Activated T-cell treated with anti-CD3 and anti-CD28 coated beads, Interleukin-2, amount 50 U/mL, for 4 hours (primary cell): ENCODE results near the gene OR8B8. TPM values are rescaled to one million over a fixed set of nuclear protein-coding genes. Genes with fewer than 3 reads are reported as not detected.
"Not testable (repeated sequence)": the region's sequence is repeated elsewhere in the genome, so short reads cannot be mapped to it uniquely, and the experiment has no call there.

Source experiments
- ATAC-seq, 2 donors: fragments of 200-7000 bp; cut with Tn5 transposase; one replicate each; pipeline ENCODE4 v1.10.0; 2021
- DNase-seq: peaks from one replicate; pipeline ENCODE4 v3.0.0-alpha.2; 2020
- H3K27me3 Mint-ChIP-seq: one replicate; pipeline ENCODE4 v1.8.0; 2021; ENCODE audit warnings: low read depth, mixed read lengths
- H3K36me3 Mint-ChIP-seq: one replicate; pipeline ENCODE4 v1.8.0; 2022; ENCODE audit warnings: mixed read lengths; ENCODE audit not compliant: insufficient read depth
- H3K4me1 Mint-ChIP-seq: one replicate; pipeline ENCODE4 v1.8.0; 2021; ENCODE audit warnings: low read depth, mixed read lengths
- H3K4me3 Mint-ChIP-seq: one replicate; pipeline ENCODE4 v1.8.0; 2021; ENCODE audit warnings: mild to moderate bottlenecking, moderate library complexity, mixed read lengths
- H3K9me3 Mint-ChIP-seq: one replicate; pipeline ENCODE4 v1.8.0; 2021; ENCODE audit warnings: mixed read lengths
- total RNA-seq, 3 donors: library from RNA; stranded (reverse); gene quantifications; one replicate each; pipeline ENCODE4 v1.2.1, GENCODE V29; 2021

OR8B8 gene
- total RNA-seq, 3 donors from 2014 or later = not detected

- H3K36me3 Mint-ChIP-seq = no peaks in the 10 kb centered on the region
- no peak for DNase-seq
- no peaks in the 10 kb centered on the region for H3K9me3 Mint-ChIP-seq
- H3K4me3 Mint-ChIP-seq = no peak overlapping the region
- no peaks in the 10 kb centered on the region for H3K4me1 Mint-ChIP-seq
- H3K27me3 Mint-ChIP-seq = peaks cover 6% of the 10 kb centered on the region
- no peak for ATAC-seq
These were observed 18.5 kb upstream of the OR8B8 start for GRCh38 chr11:124463990-124464389.

- Mint-ChIP-seq H3K4me3 (no peak overlapping the region), H3K36me3 (no peaks in the 10 kb centered on the region), H3K27me3 (peaks cover 6% of the 10 kb centered on the region), H3K4me1 (no peaks in the 10 kb centered on the region), H3K9me3 (no peaks in the 10 kb centered on the region)
- DNase-seq = no peak
- ATAC-seq = no peak
These were observed 17.8 kb upstream of the OR8B8 start for GRCh38 chr11:124463324-124463723.

GRCh38 chr11:124460459-124460858, 15.0 kb upstream of the OR8B8 start:
- no peaks in the 10 kb centered on the region for H3K4me1 Mint-ChIP-seq
- DNase-seq (no peak), ATAC-seq (no peak)
- H3K36me3 Mint-ChIP-seq = no peaks in the 10 kb centered on the region
- no peak overlapping the region for H3K4me3 Mint-ChIP-seq
- H3K27me3 Mint-ChIP-seq = peaks cover 5% of the 10 kb centered on the region
- H3K9me3 Mint-ChIP-seq = no peaks in the 10 kb centered on the region

GRCh38 chr11:124459379-124459778, 13.9 kb upstream of the OR8B8 start:
- H3K9me3 Mint-ChIP-seq, DNase-seq, H3K36me3 Mint-ChIP-seq, H3K4me1 Mint-ChIP-seq, H3K27me3 Mint-ChIP-seq, ATAC-seq, H3K4me3 Mint-ChIP-seq: not testable (repeated sequence)

GRCh38 chr11:124454552-124454951, 9.1 kb upstream of the OR8B8 start:
- no peak overlapping the region for H3K4me3 Mint-ChIP-seq
- no peaks in the 10 kb centered on the region for H3K27me3 Mint-ChIP-seq
- no peak for DNase-seq
- H3K36me3 Mint-ChIP-seq = no peaks in the 10 kb centered on the region
- no peaks in the 10 kb centered on the region for H3K4me1 Mint-ChIP-seq
- no peak for ATAC-seq
- peaks cover 3% of the 10 kb centered on the region for H3K9me3 Mint-ChIP-seq

GRCh38 chr11:124446916-124447315, 1.4 kb upstream of the OR8B8 start:
- no peak for DNase-seq
- Mint-ChIP-seq H3K27me3 (peaks cover 6% of the 10 kb centered on the region), H3K9me3 (peaks cover 3% of the 10 kb centered on the region), H3K4me1 (no peaks in the 10 kb centered on the region), H3K4me3 (no peak overlapping the region), H3K36me3 (no peaks in the 10 kb centered on the region)
- ATAC-seq = no peak

GRCh38 chr11:124442847-124443246, 2.6 kb downstream of the OR8B8 start:
- Mint-ChIP-seq H3K4me3 (no peak overlapping the region), H3K36me3 (no peaks in the 10 kb centered on the region), H3K27me3 (peaks cover 8% of the 10 kb centered on the region), H3K4me1 (no peaks in the 10 kb centered on the region), H3K9me3 (peaks cover 6% of the 10 kb centered on the region)
- DNase-seq (no peak), ATAC-seq (no peak)

GRCh38 chr11:124442442-124442841, 3.1 kb downstream of the OR8B8 start:
- Mint-ChIP-seq H3K9me3 (peaks cover 6% of the 10 kb centered on the region), H3K27me3 (peaks cover 8% of the 10 kb centered on the region), H3K36me3 (no peaks in the 10 kb centered on the region), H3K4me3 (no peak overlapping the region), H3K4me1 (no peaks in the 10 kb centered on the region)
- DNase-seq (no peak), ATAC-seq (no peak)

GRCh38 chr11:124441519-124441918, 4.0 kb downstream of the OR8B8 start:
- H3K4me3 Mint-ChIP-seq = no peak overlapping the region
- no peaks in the 10 kb centered on the region for H3K36me3 Mint-ChIP-seq
- H3K9me3 Mint-ChIP-seq = peaks cover 6% of the 10 kb centered on the region
- no peak for ATAC-seq
- H3K27me3 Mint-ChIP-seq = peaks cover 8% of the 10 kb centered on the region
- no peaks in the 10 kb centered on the region for H3K4me1 Mint-ChIP-seq
- no peak for DNase-seq

- H3K4me1 Mint-ChIP-seq = no peaks in the 10 kb centered on the region
These were observed 4.4 kb downstream of the OR8B8 start for GRCh38 chr11:124441081-124441480.

GRCh38 chr11:124440608-124441007, 4.9 kb downstream of the OR8B8 start:
- no peak for ATAC-seq
- DNase-seq = no peak
- H3K36me3 Mint-ChIP-seq = no peaks in the 10 kb centered on the region
- peaks cover 6% of the 10 kb centered on the region for H3K9me3 Mint-ChIP-seq
- no peak overlapping the region for H3K4me3 Mint-ChIP-seq
- H3K27me3 Mint-ChIP-seq = peaks cover 8% of the 10 kb centered on the region
- no peaks in the 10 kb centered on the region for H3K4me1 Mint-ChIP-seq

More at GRCh38 chr11:124441081-124441480, 4.4 kb downstream of the OR8B8 start:
- Mint-ChIP-seq H3K4me3 (no peak overlapping the region), H3K36me3 (no peaks in the 10 kb centered on the region), H3K9me3 (peaks cover 6% of the 10 kb centered on the region), H3K27me3 (peaks cover 8% of the 10 kb centered on the region)
- ATAC-seq (no peak), DNase-seq (no peak)

- Mint-ChIP-seq H3K4me1 (no peaks in the 10 kb centered on the region), H3K36me3 (no peaks in the 10 kb centered on the region), H3K27me3 (peaks cover 12% of the 10 kb centered on the region), H3K4me3 (no peak overlapping the region), H3K9me3 (peaks cover 7% of the 10 kb centered on the region)
- no peak for ATAC-seq
- no peak for DNase-seq
These were observed 10.8 kb downstream of the OR8B8 start for GRCh38 chr11:124434699-124435098.

- ATAC-seq (no peak), DNase-seq (no peak)
- H3K9me3 Mint-ChIP-seq = peaks cover 11% of the 10 kb centered on the region
- no peaks in the 10 kb centered on the region for H3K4me1 Mint-ChIP-seq
- peaks cover 8% of the 10 kb centered on the region for H3K27me3 Mint-ChIP-seq
- no peak overlapping the region for H3K4me3 Mint-ChIP-seq
- H3K36me3 Mint-ChIP-seq = no peaks in the 10 kb centered on the region
These were observed 15.9 kb downstream of the OR8B8 start for GRCh38 chr11:124429599-124429998.

GRCh38 chr11:124424384-124424921, 21.0 kb downstream of the OR8B8 start, which contains the start of gene OR8B4:
Gene OR8B4 (minus strand): TSS chr11:124424871. CDS start chr11:124424871, 0 bp downstream.
- Mint-ChIP-seq H3K27me3 (peaks cover 2% of the 10 kb centered on the region), H3K9me3 (peaks cover 7% of the 10 kb centered on the region), H3K36me3 (no peaks in the 10 kb centered on the region), H3K4me1 (no peaks in the 10 kb centered on the region), H3K4me3 (no peak within 1 kb of the TSS)
- no peak for ATAC-seq
- DNase-seq = no peak

GRCh38 chr11:124421043-124421442, 24.5 kb downstream of the OR8B8 start:
- Mint-ChIP-seq H3K27me3 (peaks cover 3% of the 10 kb centered on the region), H3K4me3 (no peak overlapping the region), H3K4me1 (no peaks in the 10 kb centered on the region), H3K36me3 (no peaks in the 10 kb centered on the region), H3K9me3 (no peaks in the 10 kb centered on the region)
- ATAC-seq (no peak), DNase-seq (no peak)
